ENCODE results near the gene ABCC5. TPM values are rescaled to one million over a fixed set of nuclear protein-coding genes. Genes with fewer than 3 reads are reported as not detected.
"Not testable (repeated sequence)": the region's sequence is repeated elsewhere in the genome, so short reads cannot be mapped to it uniquely, and the experiment has no call there.

Gene ABCC5
- total RNA-seq, 1 experiment from 2014 or later, result 9.6 TPM

- not testable (repeated sequence) for H3K27ac ChIP-seq; H3K9me3 ChIP-seq (replicated peaks)
Measured at GRCh38 chr3:184007143-184007813, 10.4 kb downstream of the ABCC5 start.

GRCh38 chr3:184005941-184006507, 11.7 kb downstream of the ABCC5 start:
- no peak for DNase-seq (ENCODE audit: low read depth in 1 of 2, low spot score in 2 of 2)
- Histone ChIP-seq H3K4me3 (no peak overlapping the region), H3K27me3 (replicated peaks) (no peaks in the 10 kb centered on the region), H3K4me1 (replicated peaks) (peaks cover 4% of the 10 kb centered on the region), H3K36me3 (peaks cover 4% of the 10 kb centered on the region; the same call in 1 of the 2 replicates), H3K27ac (no peak overlapping the region), H3K9me3 (replicated peaks) (no peaks in the 10 kb centered on the region)

More at GRCh38 chr3:184007143-184007813, 10.4 kb downstream of the ABCC5 start:
- not testable (repeated sequence) for H3K4me1 ChIP-seq (replicated peaks); H3K27me3 ChIP-seq (replicated peaks); DNase-seq (ENCODE audit: low read depth in 1 of 2, low spot score in 2 of 2); H3K4me3 ChIP-seq
- peaks cover 11% of the 10 kb centered on the region for H3K36me3 ChIP-seq

GRCh38 chr3:184004476-184004875, 13.2 kb downstream of the ABCC5 start:
- Histone ChIP-seq H3K4me3 (no peak overlapping the region), H3K4me1 (replicated peaks) (peaks cover 4% of the 10 kb centered on the region), H3K9me3 (replicated peaks) (no peaks in the 10 kb centered on the region), H3K27me3 (replicated peaks) (no peaks in the 10 kb centered on the region), H3K36me3 (peaks cover 4% of the 10 kb centered on the region; the same call in 1 of the 2 replicates), H3K27ac (no peak overlapping the region)
- DNase-seq (ENCODE audit: low read depth in 1 of 2, low spot score in 2 of 2), result no peak

- Histone ChIP-seq H3K4me3 (no peak overlapping the region), H3K27ac (no peak overlapping the region), H3K27me3 (replicated peaks) (no peaks in the 10 kb centered on the region), H3K4me1 (replicated peaks) (peaks cover 4% of the 10 kb centered on the region), H3K9me3 (replicated peaks) (no peaks in the 10 kb centered on the region), H3K36me3 (no peaks in the 10 kb centered on the region; the same call in 1 of the 2 replicates)
- DNase-seq (ENCODE audit: low read depth in 1 of 2, low spot score in 2 of 2), result no peak
Measured at GRCh38 chr3:184003187-184003967, 14.3 kb downstream of the ABCC5 start.

- H3K9me3 ChIP-seq (replicated peaks), result no peaks in the 10 kb centered on the region
- no peak overlapping the region for H3K27ac ChIP-seq
- no peak overlapping the region for H3K4me3 ChIP-seq
- no peak for DNase-seq (ENCODE audit: low read depth in 1 of 2, low spot score in 2 of 2)
- peaks cover 4% of the 10 kb centered on the region for H3K4me1 ChIP-seq (replicated peaks)
- no peaks in the 10 kb centered on the region for H3K27me3 ChIP-seq (replicated peaks)
- no peaks in the 10 kb centered on the region; the same call in 1 of the 2 replicates for H3K36me3 ChIP-seq
Measured at GRCh38 chr3:184002469-184002868, 15.2 kb downstream of the ABCC5 start.

GRCh38 chr3:184001761-184002160, 15.9 kb downstream of the ABCC5 start:
- Histone ChIP-seq H3K4me1 (replicated peaks) (peaks cover 4% of the 10 kb centered on the region), H3K9me3 (replicated peaks) (no peaks in the 10 kb centered on the region), H3K27ac (no peak overlapping the region), H3K36me3 (no peaks in the 10 kb centered on the region; the same call in 1 of the 2 replicates), H3K4me3 (no peak overlapping the region), H3K27me3 (replicated peaks) (no peaks in the 10 kb centered on the region)
- no peak for DNase-seq (ENCODE audit: low read depth in 1 of 2, low spot score in 2 of 2)

- no peak for DNase-seq (ENCODE audit: low read depth in 1 of 2, low spot score in 2 of 2)
- Histone ChIP-seq H3K27me3 (replicated peaks) (no peaks in the 10 kb centered on the region), H3K9me3 (replicated peaks) (no peaks in the 10 kb centered on the region), H3K4me3 (no peak overlapping the region), H3K27ac (no peak overlapping the region), H3K4me1 (replicated peaks) (no peaks in the 10 kb centered on the region), H3K36me3 (peaks cover 17% of the 10 kb centered on the region)
Measured at GRCh38 chr3:183991403-183991802, 26.3 kb downstream of the ABCC5 start.

GRCh38 chr3:183988216-183988790, 29.4 kb downstream of the ABCC5 start:
- H3K4me1 ChIP-seq (replicated peaks), result no peaks in the 10 kb centered on the region
- DNase-seq (ENCODE audit: low read depth in 1 of 2, low spot score in 2 of 2), result no peak
- no peaks in the 10 kb centered on the region for H3K27me3 ChIP-seq (replicated peaks)
- no peak overlapping the region for H3K4me3 ChIP-seq
- H3K9me3 ChIP-seq (replicated peaks), result no peaks in the 10 kb centered on the region
- H3K27ac ChIP-seq, result no peak overlapping the region
- peaks cover 20% of the 10 kb centered on the region for H3K36me3 ChIP-seq

GRCh38 chr3:183987000-183987600, 30.6 kb downstream of the ABCC5 start:
- no peak for DNase-seq (ENCODE audit: low read depth in 1 of 2, low spot score in 2 of 2)
- Histone ChIP-seq H3K4me1 (replicated peaks) (no peaks in the 10 kb centered on the region), H3K36me3 (peaks cover 26% of the 10 kb centered on the region), H3K4me3 (no peak overlapping the region), H3K27ac (no peak overlapping the region), H3K9me3 (replicated peaks) (no peaks in the 10 kb centered on the region), H3K27me3 (replicated peaks) (no peaks in the 10 kb centered on the region)

GRCh38 chr3:183984749-183985729, 32.6 kb downstream of the ABCC5 start:
- Histone ChIP-seq H3K4me3 (no peak overlapping the region), H3K27ac (no peak overlapping the region), H3K4me1 (replicated peaks) (no peaks in the 10 kb centered on the region)

GRCh38 chr3:183984127-183984740, 33.5 kb downstream of the ABCC5 start:
- DNase-seq (ENCODE audit: low read depth in 1 of 2, low spot score in 2 of 2), result no peak
- Histone ChIP-seq H3K27me3 (replicated peaks) (no peaks in the 10 kb centered on the region), H3K27ac (no peak overlapping the region), H3K4me1 (replicated peaks) (no peaks in the 10 kb centered on the region), H3K9me3 (replicated peaks) (no peaks in the 10 kb centered on the region), H3K4me3 (no peak overlapping the region), H3K36me3 (peaks cover 27% of the 10 kb centered on the region)

More at GRCh38 chr3:183984749-183985729, 32.6 kb downstream of the ABCC5 start:
- H3K36me3 ChIP-seq, result peaks cover 27% of the 10 kb centered on the region
- DNase-seq (ENCODE audit: low read depth in 1 of 2, low spot score in 2 of 2), result no peak
- no peaks in the 10 kb centered on the region for H3K27me3 ChIP-seq (replicated peaks)
- no peaks in the 10 kb centered on the region for H3K9me3 ChIP-seq (replicated peaks)

GRCh38 chr3:183981990-183982644, 35.6 kb downstream of the ABCC5 start:
- Histone ChIP-seq H3K4me3 (no peak overlapping the region), H3K27me3 (replicated peaks) (no peaks in the 10 kb centered on the region), H3K36me3 (peaks cover 12% of the 10 kb centered on the region), H3K4me1 (replicated peaks) (no peaks in the 10 kb centered on the region), H3K9me3 (replicated peaks) (no peaks in the 10 kb centered on the region), H3K27ac (no peak overlapping the region)
- no peak for DNase-seq (ENCODE audit: low read depth in 1 of 2, low spot score in 2 of 2)

Data from SJSA1 (cell line).